Suppressor macrophage treated with lipopolysaccharide for 1 hour (primary cell): ENCODE data around the gene AFG1L.
"Not testable (repeated sequence)": the region's sequence is repeated elsewhere in the genome, so short reads cannot be mapped to it uniquely, and the experiment has no call there.

Experiments used
- DNase-seq, 3 donors: peaks; one replicate each; pipeline ENCODE4 v3.0.0-alpha.2; 2020 to 2022

The AFG1L gene

GRCh38 chr6:108419934-108420609, 125.2 kb downstream of the AFG1L start:
- no peak for DNase-seq

- DNase-seq = no peak
These were observed 126.5 kb downstream of the AFG1L start for GRCh38 chr6:108421366-108421765.

GRCh38 chr6:108423982-108424705, 129.3 kb downstream of the AFG1L start:
- peak in 1 of 3 donors; percentile 17 for DNase-seq

DNA sequence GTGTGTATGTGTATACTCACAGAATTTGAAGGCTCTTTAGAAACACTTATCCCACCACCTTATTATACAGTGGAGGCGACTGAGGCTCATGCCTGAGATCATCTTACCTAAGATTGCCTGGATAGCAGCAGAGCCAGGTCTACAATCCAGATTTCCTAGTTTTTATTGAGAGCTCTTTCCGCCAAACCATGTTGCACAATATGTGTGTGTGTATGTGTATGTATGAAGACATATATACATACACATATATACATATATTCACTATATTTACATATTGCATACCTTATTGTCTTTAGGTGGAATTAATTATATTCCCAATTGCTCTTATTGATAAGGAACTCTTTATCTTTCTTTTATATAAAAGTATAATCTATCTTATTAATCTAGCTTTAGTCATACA, 130.6 kb downstream of the AFG1L start:
- DNase-seq = no peak

- no peak for DNase-seq
These were observed 137.3 kb downstream of the AFG1L start for GRCh38 chr6:108432143-108432542.

- no peak for DNase-seq
These were observed 137.9 kb downstream of the AFG1L start for GRCh38 chr6:108432792-108433191.

DNA sequence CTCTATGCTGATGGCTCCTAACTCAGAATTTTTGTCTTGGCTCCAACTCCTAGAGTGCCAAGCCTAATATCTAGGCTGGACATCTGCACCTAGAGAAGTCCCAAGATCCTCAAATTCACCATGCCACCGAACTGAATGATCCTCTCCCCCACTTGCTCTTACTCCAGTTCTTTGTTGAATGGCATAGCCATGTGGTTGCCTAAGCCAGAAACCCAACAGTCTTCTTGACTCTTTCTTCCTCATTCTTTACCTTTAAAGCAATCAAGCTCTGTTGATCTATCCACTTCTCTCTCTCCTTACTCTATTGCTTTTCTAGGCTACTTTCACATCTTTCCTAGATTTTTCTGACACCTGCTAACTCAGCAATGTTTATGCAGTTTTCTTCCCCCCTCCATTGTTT, 139.4 kb downstream of the AFG1L start:
- no peak for DNase-seq

DNA sequence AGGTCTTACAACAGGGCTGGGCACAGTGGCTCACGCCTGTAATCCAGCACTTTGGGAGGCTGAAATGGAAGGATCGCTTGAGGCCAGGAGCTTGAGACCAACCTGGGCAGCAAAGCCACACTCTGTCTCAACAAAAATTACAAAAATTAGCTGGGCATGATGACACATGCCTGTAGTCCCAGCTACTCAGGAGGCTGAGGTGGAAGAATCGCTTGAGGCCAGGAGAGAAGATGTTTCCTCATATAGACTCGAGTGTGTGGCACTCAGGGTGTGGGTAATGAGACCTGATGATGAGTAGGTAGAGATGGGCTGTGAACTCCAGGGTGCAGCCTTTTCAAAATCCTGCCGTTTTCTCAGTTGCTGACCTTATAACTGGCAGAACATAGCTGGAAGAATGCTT, 140.5 kb downstream of the AFG1L start:
- DNase-seq = no peak

- DNase-seq = no peak
These were observed 141.9 kb downstream of the AFG1L start for GRCh38 chr6:108436771-108437170.

DNA sequence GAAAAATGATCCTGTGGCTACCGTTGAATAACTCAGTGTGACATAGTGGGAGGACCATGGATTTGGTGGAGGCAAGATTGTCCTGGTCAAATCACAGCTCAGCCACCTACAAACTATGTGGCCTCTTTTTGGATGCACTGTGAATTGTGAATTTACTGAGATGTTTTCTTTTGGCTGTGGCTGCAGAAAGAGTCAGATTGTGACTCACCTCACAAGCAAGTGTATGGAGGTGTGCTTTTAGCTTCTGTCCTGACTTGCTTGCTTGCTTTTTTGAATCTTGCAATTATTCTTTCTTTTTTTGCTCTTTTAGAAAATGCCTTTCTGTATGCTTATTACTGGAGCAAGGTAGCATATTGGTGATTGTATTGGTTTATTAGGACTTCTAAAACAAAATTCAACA, 143.0 kb downstream of the AFG1L start:
- no peak for DNase-seq

GRCh38 chr6:108438918-108439317, 144.1 kb downstream of the AFG1L start:
- DNase-seq = peak in 2 of 3 donors; percentile 8 to 41

DNA sequence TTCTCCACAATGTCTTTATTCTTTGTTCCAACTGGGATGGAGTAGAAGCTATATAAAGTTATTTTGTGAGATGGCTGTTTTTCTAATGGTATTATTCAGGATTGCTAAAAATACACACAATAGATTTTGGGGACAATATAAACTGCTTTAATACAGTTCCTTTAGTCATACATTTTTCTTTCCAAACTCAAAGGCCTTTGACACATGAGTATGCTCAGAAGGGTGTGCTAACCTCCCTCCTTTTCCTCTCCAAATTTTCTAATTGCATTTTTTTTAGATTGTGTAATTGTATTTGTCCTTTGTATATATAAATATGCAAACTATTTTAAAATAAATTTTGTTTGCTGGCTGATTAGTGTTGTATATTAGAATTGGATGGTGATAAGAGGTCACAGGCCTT, 146.3 kb downstream of the AFG1L start:
- no peak for DNase-seq

GRCh38 chr6:108442770-108443520, 148.1 kb downstream of the AFG1L start:
- DNase-seq = no peak

DNA sequence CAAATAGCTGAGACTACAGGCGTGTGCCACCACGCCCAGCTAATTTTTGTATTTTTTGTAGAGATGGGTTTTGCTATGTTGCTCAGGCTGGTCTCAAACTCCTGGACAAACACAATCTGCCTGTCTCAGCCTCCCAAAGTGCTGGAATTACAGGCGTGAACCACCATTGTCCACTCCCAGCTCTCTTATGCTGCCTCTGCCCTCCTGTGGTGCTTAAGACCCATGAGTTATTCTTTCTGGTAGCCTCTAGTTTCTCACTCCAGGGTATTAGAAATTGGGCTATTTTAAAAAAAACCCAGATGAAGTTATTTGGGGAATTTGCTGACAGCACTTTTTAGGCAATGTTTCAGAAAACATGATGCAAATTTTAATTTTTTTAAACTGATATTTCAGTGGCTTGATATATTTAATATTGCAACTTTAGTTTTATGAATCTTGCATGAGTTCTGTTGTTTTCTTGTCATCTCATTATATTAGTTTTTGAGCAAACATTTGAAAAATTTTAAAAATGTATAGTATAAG, 151.8 kb downstream of the AFG1L start:
- no peak for DNase-seq

- DNase-seq = no peak
These were observed 153.6 kb downstream of the AFG1L start for GRCh38 chr6:108448481-108448880.

DNA sequence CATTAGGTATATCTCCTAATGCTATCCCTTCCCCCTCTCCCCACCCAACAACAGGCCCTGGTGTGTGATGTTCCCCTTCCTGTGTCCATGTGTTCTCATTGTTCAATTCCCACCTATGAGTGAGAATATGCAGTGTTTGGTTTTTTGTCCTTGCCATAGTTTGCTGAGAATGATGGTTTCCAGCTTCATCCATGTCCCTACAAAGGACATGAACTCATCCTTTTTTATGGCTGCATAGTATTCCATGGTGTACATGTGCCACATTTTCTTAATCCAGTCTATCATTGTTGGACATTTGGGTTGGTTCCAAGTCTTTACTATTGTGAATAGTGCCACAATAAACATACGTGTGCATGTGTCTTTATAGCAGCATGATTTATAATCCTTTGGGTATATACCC, 154.9 kb downstream of the AFG1L start:
- not testable (repeated sequence) for DNase-seq

- no peak for DNase-seq
These were observed 157.0 kb downstream of the AFG1L start for GRCh38 chr6:108451816-108452215.

DNA sequence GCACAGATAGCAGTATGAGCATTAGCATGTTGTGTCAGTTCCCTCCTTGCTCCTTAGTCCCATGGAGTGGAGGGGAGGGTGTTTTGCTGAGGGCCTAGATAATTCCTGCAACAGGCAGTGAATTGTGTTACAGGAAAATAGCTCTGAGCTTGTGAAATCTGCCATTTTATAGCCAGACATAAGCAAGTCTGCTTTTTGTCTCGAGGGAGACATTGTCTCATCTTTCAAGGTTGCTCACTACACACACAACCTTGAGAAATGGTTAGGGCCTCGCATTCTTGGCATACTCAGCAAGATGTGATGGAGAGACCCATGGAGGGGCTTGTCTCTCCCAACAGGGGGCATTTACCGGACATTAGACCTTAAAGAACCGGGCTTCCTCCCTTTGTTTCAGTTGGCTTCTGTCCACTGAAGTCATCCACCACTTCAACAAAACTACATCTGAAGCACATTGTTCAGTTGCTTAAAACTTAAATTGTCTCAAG, 157.9 kb downstream of the AFG1L start:
- DNase-seq = no peak

DNA sequence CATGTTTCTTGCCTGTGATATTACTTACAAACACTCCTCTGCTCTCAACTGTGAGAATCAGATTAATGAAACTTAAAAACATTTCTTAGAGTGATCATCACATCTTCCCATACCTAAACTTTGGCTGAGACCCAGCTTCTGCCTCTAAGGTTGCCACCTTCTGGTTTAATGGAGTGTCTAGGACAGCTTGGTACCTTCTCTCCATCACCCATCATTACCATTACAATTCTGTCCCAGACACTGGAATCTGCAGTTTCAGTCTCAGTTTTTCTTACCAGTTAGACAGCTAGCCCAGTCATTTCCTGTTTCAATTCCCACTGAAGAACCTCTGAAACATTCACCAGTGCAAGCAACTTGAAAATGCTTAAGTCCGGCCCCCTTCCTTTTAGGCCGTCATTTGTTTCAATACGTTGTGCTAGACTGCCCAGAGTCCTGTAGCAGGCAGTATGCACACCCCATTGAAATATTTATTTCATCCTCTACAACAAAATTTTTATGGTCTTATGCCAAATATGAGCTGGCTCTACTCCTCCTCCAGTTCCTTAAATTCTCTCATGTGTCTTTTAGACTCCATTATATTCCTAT, 158.8 kb downstream of the AFG1L start:
- peak; percentile 56 to 71 (median 68) for DNase-seq

GRCh38 chr6:108454356-108454755, 159.5 kb downstream of the AFG1L start:
- no peak for DNase-seq

DNA sequence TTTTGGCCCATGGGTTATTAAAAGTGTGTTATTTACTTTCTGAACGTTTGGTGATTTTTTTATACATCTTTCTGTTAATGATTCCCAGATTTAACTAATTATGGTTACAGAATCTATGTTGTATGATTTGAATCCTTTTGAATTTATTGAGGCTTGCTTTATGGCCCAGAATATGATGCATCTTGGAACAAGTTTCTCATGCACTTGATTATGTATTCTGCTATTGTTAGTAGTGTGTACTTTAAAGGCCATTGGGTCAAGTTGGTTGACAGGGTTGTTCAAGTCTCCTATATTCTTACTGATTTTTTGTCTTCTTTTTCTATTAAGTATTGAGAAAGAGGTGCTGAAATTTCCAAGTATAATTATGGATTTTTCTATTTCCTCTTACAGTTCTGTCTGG, 160.8 kb downstream of the AFG1L start:
- DNase-seq = no peak

DNA sequence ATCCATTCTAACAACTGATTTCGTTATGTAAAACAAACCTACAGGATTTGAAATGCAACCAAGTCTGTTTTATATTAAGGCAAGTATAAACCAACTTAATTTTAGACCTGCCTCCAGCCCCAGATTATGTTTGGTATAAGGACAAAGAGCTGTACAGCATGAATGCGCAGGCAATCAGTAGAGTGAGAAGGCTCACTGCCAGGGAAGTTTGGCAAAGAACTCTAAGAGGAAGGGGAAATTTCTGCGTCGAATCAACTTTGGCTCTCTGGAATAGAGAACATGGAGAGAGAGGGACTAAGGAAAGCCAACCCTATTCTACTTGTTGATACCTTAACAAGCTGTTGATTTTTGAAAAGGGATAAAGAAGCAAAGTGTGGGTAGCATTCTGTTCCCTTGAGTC, 168.9 kb downstream of the AFG1L start:
- no peak for DNase-seq
